Stimulated activated CD8-positive, alpha-beta memory T cell treated with anti-CD3 and anti-CD28 coated beads, Interleukin-7, amount 100 ng/mL, for 24 hours (primary cell): ENCODE measurements around the gene LIPC.

Experiments
- DNase-seq: peaks from one replicate; pipeline ENCODE4 v3.0.0-alpha.2; 2020; ENCODE audit warnings: low read depth

LIPC gene

DNA sequence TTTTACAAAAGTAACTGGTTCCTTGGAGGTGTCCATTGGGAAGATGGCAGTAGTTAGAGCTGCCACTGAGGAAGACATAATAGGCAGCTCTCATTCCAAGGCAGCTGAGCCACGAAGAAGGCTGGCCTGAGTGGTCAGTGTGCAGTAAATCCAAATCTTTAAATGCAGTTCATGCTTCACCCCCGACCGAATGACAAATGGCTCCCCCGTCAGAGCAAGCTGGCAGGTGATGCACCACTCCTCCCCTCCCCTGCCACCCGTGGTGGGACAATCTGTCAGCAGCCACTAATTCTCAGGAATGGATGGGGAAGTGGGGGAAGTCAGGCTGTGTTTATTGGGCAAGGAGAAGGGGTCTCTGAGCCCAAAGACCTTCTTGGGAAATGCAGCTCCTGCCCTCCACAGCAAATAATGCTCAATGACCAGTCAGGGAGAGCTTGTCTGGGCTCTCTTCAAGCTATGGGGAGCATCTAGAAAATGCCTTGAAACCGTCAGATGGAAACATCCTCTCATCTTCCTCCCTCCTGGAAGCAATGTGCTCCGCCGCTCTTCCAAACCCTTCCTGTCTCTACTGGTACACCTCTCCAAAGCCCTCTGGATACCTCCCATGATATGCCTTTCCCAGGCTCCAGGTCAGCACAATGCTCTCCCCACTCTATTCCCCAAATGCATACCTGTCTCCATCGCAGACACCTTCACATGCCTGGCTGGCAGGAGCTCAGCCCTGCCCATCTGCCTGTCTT, 65.4 kb downstream of the LIPC start:
- DNase-seq, result no peak

- no peak for DNase-seq
Measured at GRCh38 chr15:58498821-58499580, 67.2 kb downstream of the LIPC start.

DNA sequence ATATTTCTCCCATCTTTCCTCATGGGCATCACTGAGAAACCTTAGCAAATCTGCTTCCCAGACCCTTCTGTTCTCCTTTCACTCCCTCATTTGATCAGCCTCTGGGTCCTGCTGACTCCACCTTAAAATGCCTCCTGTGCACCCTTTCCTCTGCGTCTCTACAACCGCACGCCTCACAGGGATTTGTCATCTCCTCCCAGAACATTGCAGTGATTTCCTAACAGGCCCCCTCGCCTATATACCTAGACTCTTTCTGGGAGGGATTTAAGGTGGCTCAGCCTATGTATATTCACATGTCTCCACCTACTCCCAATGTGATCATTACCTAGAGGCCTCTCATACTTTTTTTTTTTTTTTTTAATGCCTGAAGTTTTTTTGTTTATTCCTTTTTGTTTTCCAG, 69.2 kb downstream of the LIPC start:
- DNase-seq, result no peak

DNA sequence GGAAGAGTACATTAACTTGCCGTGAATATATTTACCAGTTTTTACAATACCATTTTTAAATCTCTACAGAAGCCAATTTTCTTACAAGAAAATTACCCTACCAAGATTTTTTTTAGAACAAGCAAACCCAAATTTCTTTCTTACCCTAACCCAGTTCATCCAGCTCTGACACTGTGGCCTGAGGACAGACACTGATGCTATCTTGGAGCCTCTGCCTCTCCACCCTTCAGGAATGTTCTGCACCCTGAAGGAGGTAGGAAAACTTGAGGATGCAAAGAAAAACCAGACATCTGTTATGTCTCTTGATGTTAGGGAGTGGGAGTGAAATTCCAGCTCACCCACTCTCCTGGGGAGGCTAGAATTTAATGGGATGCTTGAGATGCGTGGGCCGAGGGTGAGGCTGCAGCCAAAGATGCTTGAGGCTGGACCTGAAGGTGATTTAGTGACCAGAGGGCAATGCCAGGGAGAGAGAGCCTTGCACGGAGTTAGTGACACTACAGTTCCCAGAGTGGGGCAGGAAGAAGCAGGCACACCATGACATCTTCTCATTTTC, 69.9 kb downstream of the LIPC start:
- no peak for DNase-seq

- DNase-seq, result no peak
Measured at GRCh38 chr15:58503139-58504027, 71.6 kb downstream of the LIPC start.

DNA sequence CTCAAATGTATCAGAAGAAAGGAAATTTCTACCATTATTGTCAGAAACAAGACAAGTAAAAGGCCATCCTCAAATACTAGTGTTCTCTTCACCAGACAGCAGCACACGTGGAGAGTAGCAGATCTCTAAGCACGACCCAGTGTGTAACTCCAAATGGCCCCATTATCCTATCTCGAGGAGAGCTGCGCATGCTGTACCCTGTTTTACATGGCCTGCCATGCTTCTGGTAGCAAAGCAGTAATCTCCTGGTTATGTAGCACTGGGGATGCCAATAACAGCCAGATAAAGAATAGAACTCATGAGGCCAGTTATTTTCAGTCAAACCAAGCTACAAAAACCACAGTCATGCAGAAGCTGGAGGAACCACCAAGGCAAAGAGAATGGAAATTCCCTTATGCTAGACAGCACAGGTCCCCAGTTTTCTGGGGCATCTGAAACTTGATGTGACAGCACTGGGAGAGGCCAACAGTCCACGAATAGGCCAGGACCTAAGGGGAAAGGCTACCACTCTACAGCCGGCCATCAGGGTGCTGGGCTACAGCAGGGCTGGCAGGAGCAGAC, 73.0 kb downstream of the LIPC start:
- no peak for DNase-seq

- no peak for DNase-seq
Measured at GRCh38 chr15:58505581-58505980, 73.8 kb downstream of the LIPC start.

GRCh38 chr15:58506064-58506490, 74.3 kb downstream of the LIPC start:
- DNase-seq, result no peak

DNA sequence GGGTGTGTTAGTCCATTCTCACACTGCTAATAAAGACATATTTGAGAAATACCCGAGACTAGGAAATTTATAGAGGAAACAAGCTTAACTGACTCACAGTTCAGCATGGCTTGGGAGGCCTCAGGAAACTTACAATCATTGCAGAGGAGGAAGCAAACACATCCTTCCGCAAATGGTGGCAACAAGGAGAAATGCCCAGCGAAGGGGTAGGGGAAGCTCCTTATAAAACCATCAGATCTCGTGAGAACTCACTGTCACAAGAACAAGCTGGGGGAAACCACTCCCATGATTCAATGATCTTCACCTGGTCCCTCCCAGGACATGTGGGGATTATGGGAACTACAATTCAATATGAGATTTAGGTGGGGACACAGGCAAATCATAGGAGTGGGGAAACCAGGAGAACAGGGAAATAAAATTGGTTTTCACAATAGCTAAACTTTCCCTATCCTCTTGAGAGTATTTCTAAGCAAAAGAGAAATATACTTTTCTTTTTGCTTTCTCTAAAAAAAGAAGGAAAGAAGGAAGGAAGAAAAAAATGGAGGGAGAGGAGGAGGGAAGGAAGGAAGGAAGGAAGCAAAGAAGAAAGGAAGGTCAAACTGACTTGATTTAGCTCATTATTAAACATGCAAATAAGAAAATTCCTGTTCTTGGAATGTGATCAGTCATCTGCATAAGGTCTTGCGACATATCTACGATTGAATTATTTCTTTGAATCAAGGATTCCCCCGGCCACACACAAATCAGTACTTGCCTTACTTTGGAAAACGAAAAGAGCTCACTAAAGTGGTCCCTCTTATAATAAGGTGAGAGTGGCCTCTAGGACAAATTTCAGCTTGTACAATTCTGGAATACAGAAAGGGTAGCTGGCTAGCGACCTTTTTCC, 75.2 kb downstream of the LIPC start:
- DNase-seq, result no peak

DNA sequence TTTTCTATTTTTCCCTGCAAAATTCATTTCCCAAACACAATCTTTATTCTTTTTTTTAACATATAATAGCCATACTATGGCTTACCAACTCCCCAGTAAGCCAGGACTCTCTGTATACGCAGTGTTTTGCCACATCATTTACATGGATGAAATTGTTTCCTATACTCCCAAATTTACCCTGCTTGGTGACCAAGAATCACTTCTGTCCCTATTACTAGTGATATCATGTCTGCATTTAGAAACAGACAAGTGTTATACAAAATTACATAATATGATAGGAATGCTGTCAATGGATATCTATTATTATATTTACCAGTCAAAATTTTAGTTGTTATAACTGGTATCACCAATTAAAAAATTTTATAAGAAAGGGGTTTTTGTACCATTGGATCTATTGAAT, 77.8 kb downstream of the LIPC start:
- DNase-seq, result no peak

DNA sequence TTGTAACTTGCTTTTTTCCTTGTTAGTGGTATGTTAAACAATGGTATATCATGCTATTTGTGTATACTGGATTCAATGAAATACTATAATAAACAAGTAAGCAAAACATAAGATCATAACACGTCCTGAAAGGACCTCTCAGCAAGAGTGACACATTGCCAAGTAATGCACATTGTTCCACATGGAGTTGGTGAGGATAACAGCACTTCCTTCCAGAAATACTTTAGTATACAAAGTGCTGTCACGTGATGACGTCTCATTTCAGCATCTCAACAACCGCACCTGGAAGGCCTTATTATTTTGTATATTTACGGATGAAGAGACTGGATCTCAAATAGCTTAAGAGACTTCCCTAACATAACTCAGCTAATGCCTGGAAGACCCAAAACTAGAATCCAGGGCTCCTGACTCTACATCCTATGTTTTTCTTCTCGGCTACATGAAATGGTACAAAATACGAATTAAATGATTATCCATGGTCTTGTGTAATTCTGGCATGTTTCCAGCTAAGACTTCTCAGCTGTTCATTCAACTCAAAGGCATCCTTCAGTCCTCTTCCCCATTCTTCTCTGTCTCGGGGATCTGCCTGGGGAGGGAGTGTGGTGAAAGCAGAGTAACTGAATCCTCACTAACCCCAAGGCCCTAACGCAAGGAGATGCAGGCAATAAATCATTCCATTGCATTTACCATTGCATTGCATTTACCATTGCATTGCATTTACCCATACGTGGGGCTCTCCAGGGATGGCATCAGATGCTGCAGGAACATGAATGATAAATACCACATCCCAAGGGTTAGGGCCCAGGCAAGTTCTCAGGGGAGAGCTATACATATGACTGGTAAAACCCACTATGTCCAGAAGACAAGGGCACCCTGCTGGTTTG, 79.2 kb downstream of the LIPC start:
- no peak for DNase-seq

DNA sequence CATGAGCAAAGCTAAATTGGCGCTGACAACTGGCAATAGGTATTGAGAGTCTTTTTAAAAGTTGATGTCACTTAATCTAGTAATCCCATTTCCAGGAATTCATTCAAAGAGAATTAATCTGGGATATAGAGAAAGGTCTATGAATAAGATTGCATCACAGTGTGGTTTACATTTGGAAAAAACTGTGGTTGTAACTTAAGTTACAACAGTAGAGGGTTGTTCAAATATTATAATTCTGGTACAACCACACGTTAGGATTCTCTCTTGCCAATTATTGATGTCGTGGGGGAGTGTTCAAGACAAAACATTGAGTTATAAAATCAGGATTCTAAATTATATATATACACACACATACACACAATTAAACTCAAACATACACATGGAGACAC, 79.8 kb downstream of the LIPC start:
- no peak for DNase-seq

DNA sequence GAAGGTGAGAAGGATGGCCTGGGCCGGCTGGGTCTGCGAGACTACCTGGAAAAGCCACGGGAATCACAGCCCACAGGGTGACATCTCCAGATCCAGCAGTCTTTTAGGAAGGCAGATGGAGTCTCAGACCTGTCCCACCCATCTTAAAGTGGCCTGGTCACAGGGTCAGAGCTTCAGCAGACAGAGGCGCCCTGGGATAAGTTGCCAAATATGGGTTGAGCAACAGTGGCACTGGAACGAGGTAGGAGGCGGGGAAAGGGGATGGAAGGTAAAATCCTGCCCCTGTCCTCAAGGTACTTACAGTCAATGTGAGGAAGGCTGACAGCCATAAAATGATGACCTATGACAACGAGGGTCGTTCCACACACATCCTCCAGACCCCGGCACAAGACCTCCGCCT, 80.7 kb downstream of the LIPC start:
- DNase-seq, result no peak

GRCh38 chr15:58513008-58513407, 81.2 kb downstream of the LIPC start:
- DNase-seq, result no peak

- no peak for DNase-seq
Measured at GRCh38 chr15:58513726-58514336, 82.0 kb downstream of the LIPC start.

DNA sequence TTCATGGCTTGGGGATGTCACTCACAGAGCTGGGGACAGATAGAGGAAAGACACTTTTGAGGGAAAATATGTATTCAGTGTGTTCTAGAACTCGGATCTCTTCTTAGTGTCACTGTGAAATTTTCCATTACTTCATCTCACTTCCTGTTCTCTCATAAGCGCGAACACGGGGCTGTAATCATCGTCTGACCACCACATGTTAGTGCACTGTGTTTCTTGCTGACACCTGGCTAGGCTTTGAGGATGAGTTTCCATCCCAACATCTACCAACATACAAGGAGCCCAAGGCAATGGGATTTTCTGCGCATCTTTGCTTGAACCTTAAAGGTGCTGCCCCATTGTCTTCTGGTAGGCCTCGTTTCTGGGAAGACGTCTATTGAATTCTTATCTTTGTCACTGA, 84.0 kb downstream of the LIPC start:
- no peak for DNase-seq

DNA sequence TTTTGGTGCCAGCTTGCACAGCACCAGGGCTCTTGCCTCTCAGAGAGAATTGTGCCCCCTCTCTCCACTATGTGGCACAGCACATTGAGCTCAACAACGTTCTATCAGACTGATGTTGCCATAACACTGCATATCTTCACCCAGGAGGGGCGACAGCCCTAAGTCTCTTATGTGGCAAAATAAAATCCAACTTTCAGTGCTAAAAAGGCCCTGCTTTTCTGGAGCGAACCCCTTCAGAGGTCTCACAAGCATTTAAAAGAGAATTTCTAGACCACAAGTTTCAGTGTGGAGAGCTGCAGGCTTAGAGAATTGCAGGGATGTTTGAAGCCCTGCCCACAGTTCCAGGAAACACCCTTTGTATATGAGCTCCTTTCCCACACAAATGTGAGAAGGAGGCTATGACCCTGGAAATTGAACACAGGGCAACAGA, 85.5 kb downstream of the LIPC start:
- DNase-seq, result no peak

GRCh38 chr15:58517682-58518525, 86.1 kb downstream of the LIPC start:
- no peak for DNase-seq

DNA sequence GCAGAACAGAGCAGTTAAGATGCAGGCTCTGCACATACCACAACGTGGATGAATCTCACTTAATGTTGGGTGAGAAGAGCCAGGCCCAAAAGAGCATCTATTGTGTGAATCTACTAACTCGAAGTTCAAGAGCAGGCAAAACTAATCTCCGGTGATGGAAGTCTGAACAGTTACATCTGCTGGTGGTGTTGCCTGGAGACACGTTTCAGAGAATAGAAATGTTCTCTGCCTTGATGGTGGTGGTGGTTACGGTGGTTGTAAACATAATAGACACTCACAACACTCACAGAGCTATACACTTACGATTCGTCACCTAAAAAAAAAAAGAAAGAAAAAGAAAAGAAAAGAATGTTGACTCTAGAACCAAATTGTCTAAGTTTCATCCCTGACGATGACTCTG, 86.8 kb downstream of the LIPC start:
- DNase-seq, result no peak
